Measurements from ENCODE around the gene SPATA22. TPM values are rescaled to one million over a fixed set of nuclear protein-coding genes. Genes with fewer than 3 reads are reported as not detected.
"Not testable (repeated sequence)": the region's sequence is repeated elsewhere in the genome, so short reads cannot be mapped to it uniquely, and the experiment has no call there.

Gene SPATA22
- total and polyA plus RNA-seq, 8 donors, result 0.09 to 0.46 TPM; not detected in 6

GRCh38 chr17:3448059-3448665, 23.5 kb downstream of the SPATA22 start:
- 51 to 54% methylated on average over 2 of the region's 2 CpGs for WGBS, 2 donors
- no peak overlapping the region for H3K4me3 ChIP-seq
- no peak for FAIRE-seq
- H3K27me3 ChIP-seq, result no peaks in the 10 kb centered on the region
- peaks cover 0 to 6% (median 5%) of the 10 kb centered on the region in 3 donors for H3K4me1 ChIP-seq
- H3K36me3 ChIP-seq, result no peaks in the 10 kb centered on the region
- intact Hi-C loops (cut with DNase I), result no loop called here
- no peaks in the 10 kb centered on the region for H3K9me3 ChIP-seq
- no peak for DNase-seq
- TF ChIP-seq CTCF (IDR thresholded peaks at IDR 0.05), result no peak
- ATAC-seq, result peak in 1 of 4 donors; percentile 47
- no peak overlapping the region for H3K27ac ChIP-seq

GRCh38 chr17:3447625-3448024, 24.0 kb downstream of the SPATA22 start:
- H3K9me3 ChIP-seq, result no peaks in the 10 kb centered on the region
- WGBS, 2 donors, result 76 to 78% methylated on average over 2 of the region's 2 CpGs
- no peak overlapping the region for H3K4me3 ChIP-seq
- ATAC-seq, result peak in 1 of 4 donors; percentile 26
- intact Hi-C loops (cut with DNase I), result no loop called here
- no peaks in the 10 kb centered on the region for H3K27me3 ChIP-seq
- no peak for TF ChIP-seq CTCF (IDR thresholded peaks at IDR 0.05)
- H3K27ac ChIP-seq, result no peak overlapping the region
- H3K36me3 ChIP-seq, result no peaks in the 10 kb centered on the region
- FAIRE-seq, result no peak
- DNase-seq, result no peak
- H3K4me1 ChIP-seq, result peaks cover 0 to 6% (median 5%) of the 10 kb centered on the region in 3 donors

GRCh38 chr17:3440451-3440850, 31.2 kb downstream of the SPATA22 start:
- intact Hi-C loops (cut with DNase I), result no loop called here
- FAIRE-seq, result no peak
- Histone ChIP-seq H3K27ac (no peak overlapping the region), H3K4me3 (no peak overlapping the region), H3K27me3 (no peaks in the 10 kb centered on the region), H3K4me1 (no peaks in the 10 kb centered on the region), H3K9me3 (no peaks in the 10 kb centered on the region), H3K36me3 (no peaks in the 10 kb centered on the region)
- WGBS, 2 donors, result 70 to 73% methylated on average over 2 of the region's 2 CpGs
- DNase-seq, result no peak
- no peak for ATAC-seq
- no peak for TF ChIP-seq CTCF (IDR thresholded peaks at IDR 0.05)

GRCh38 chr17:3438368-3438767, 33.3 kb downstream of the SPATA22 start:
- TF ChIP-seq CTCF (IDR thresholded peaks at IDR 0.05), result no peak
- FAIRE-seq (no peak), DNase-seq (no peak), ATAC-seq (no peak)
- H3K4me3 ChIP-seq, result no peak overlapping the region
- H3K4me1 ChIP-seq, result no peaks in the 10 kb centered on the region
- intact Hi-C loops (cut with DNase I), result no loop called here
- H3K9me3 ChIP-seq, result no peaks in the 10 kb centered on the region
- H3K27ac ChIP-seq, result no peak overlapping the region
- 75 to 81% methylated on average over 1 of the region's 1 CpG for WGBS, 2 donors
- H3K36me3 ChIP-seq, result no peaks in the 10 kb centered on the region
- no peaks in the 10 kb centered on the region for H3K27me3 ChIP-seq

GRCh38 chr17:3433741-3434140, 37.9 kb downstream of the SPATA22 start, which contains the start of gene OR1E2:
Gene OR1E2, minus strand, starts transcription at chr17:3433841. Its CDS starts 0 bp downstream, at chr17:3433841.
- H3K36me3 ChIP-seq, result no peaks in the 10 kb centered on the region
- TF ChIP-seq CTCF (IDR thresholded peaks at IDR 0.05), result no peak
- WGBS, 2 donors, result 44 to 59% methylated on average over 3 of the region's 3 CpGs

GRCh38 chr17:3433215-3433614, 38.4 kb downstream of the SPATA22 start:
- DNase-seq (peak in 1 of 6 donors; percentile 16), ATAC-seq (peak in 1 of 4 donors; percentile 72)
- H3K4me1 ChIP-seq; H3K27me3 ChIP-seq; FAIRE-seq; H3K4me3 ChIP-seq; H3K36me3 ChIP-seq; intact Hi-C loops (cut with DNase I); H3K27ac ChIP-seq; H3K9me3 ChIP-seq: not testable (repeated sequence)
- 32 to 35% methylated on average over 7 of the region's 7 CpGs for WGBS, 2 donors

More at GRCh38 chr17:3433741-3434140, 37.9 kb downstream of the SPATA22 start, which contains the start of gene OR1E2:
- ATAC-seq (no peak), DNase-seq (no peak), FAIRE-seq (no peak)
- H3K27me3 ChIP-seq, result no peaks in the 10 kb centered on the region
- H3K4me1 ChIP-seq, result no peaks in the 10 kb centered on the region
- intact Hi-C loops (cut with DNase I), result no loop called here
- no peaks in the 10 kb centered on the region for H3K9me3 ChIP-seq
- H3K4me3 ChIP-seq, result no peak within 1 kb of the TSS
- H3K27ac ChIP-seq, result no peak within 1 kb of the TSS

Measured in pancreas (tissue), 10 donors.